ENCODE results near the gene PTH2.

The PTH2 gene

GRCh38 chr19:49456326-49456725 is 33.1 kb upstream of the PTH2 start:
- no peak for DNase-seq (ENCODE audit: low read depth)
- no peak for TF ChIP-seq CTCF (IDR thresholded peaks at IDR 0.05; ENCODE audit: control insufficient read depth, insufficient read depth, low read depth, low read length, missing control alignments)
- no peak overlapping the region for H3K4me3 ChIP-seq (ENCODE audit: control insufficient read depth, low read depth, low read length)

- H3K4me3 ChIP-seq (ENCODE audit: control insufficient read depth, low read depth, low read length) = no peak overlapping the region
- TF ChIP-seq CTCF (IDR thresholded peaks at IDR 0.05; ENCODE audit: control insufficient read depth, insufficient read depth, low read depth, low read length, missing control alignments) = no peak
- no peak for DNase-seq (ENCODE audit: low read depth)
These were observed 32.5 kb upstream of the PTH2 start for GRCh38 chr19:49455773-49456172.

GRCh38 chr19:49453757-49454240 is 30.6 kb upstream of the PTH2 start:
- TF ChIP-seq CTCF (IDR thresholded peaks at IDR 0.05; ENCODE audit: control insufficient read depth, insufficient read depth, low read depth, low read length, missing control alignments) = no peak
- DNase-seq (ENCODE audit: low read depth) = no peak
- H3K4me3 ChIP-seq (ENCODE audit: control insufficient read depth, low read depth, low read length) = peak overlapping the region; percentile 59

GRCh38 chr19:49453013-49453756 is 29.9 kb upstream of the PTH2 start, which contains the start of gene ALDH16A1:
Gene ALDH16A1 (plus strand): TSS chr19:49453225. CDS start chr19:49453332, 107 bp downstream.
- no peak for TF ChIP-seq CTCF (IDR thresholded peaks at IDR 0.05; ENCODE audit: control insufficient read depth, insufficient read depth, low read depth, low read length, missing control alignments)
- DNase-seq (ENCODE audit: low read depth) = peak; percentile 89
- H3K4me3 ChIP-seq (ENCODE audit: control insufficient read depth, low read depth, low read length) = peak within 1 kb of the TSS; percentile 59

- peak within 1 kb of the TSS; percentile 95 for H3K4me3 ChIP-seq (ENCODE audit: control insufficient read depth, low read depth, low read length)
- TF ChIP-seq CTCF (IDR thresholded peaks at IDR 0.05; ENCODE audit: control insufficient read depth, insufficient read depth, low read depth, low read length, missing control alignments) = peak; percentile 25
- DNase-seq (ENCODE audit: low read depth) = peak; percentile 97
These were observed 28.4 kb upstream of the PTH2 start, which contains the start of gene PIH1D1 for GRCh38 chr19:49451430-49452181. Gene PIH1D1 (minus strand): TSS chr19:49451814. CDS start chr19:49451574, 240 bp downstream.

GRCh38 chr19:49450405-49450804 is 27.2 kb upstream of the PTH2 start:
- no peak for TF ChIP-seq CTCF (IDR thresholded peaks at IDR 0.05; ENCODE audit: control insufficient read depth, insufficient read depth, low read depth, low read length, missing control alignments)
- peak overlapping the region; percentile 95 for H3K4me3 ChIP-seq (ENCODE audit: control insufficient read depth, low read depth, low read length)
- DNase-seq (ENCODE audit: low read depth) = no peak
